LNCaP clone FGC (cell line): ENCODE measurements around the gene MRPS21.

ENCODE experiments used
- DNase-seq: peaks from one replicate; pipeline ENCODE4 v3.0.0-alpha.2; 2011; ENCODE audit warnings: low read depth
- H3K4me3 ChIP-seq: 2 replicates; pipeline ENCODE4 v1.5.1; 2011; ENCODE audit warnings: mild to moderate bottlenecking, low read depth, low read length, control low read depth
- TF ChIP-seq, protein P1 (sequence below): IDR thresholded peaks from 2 replicates; pipeline ENCODE4 v1.5.1; 2012; ENCODE audit warnings: mild to moderate bottlenecking; ENCODE audit not compliant: control insufficient read depth, insufficient read depth; ENCODE audit errors: extremely low read depth

The MRPS21 gene

DNA sequence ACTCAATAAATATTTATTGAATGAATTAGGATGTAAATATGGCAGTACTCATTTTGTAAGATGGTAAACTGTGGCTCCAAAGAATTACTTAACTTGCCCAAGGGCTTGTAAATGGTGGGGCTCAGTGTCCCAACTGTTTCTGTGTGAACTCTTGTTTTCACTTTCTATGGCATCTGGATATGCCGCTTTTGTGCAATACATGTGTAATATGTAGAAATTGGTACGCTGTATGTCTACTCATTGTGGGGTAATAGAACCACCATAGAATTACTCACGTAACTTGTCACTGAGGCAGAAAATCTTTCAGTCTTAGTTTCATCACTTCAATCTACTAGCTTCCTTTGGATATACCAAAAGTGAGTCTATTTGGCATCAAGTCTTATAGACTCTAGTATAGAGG lies 28.6 kb downstream of the MRPS21 start:
- DNase-seq = no peak

GRCh38 chr1:150332651-150333290 lies 39.1 kb downstream of the MRPS21 start:
- TF ChIP-seq, protein P1, sequence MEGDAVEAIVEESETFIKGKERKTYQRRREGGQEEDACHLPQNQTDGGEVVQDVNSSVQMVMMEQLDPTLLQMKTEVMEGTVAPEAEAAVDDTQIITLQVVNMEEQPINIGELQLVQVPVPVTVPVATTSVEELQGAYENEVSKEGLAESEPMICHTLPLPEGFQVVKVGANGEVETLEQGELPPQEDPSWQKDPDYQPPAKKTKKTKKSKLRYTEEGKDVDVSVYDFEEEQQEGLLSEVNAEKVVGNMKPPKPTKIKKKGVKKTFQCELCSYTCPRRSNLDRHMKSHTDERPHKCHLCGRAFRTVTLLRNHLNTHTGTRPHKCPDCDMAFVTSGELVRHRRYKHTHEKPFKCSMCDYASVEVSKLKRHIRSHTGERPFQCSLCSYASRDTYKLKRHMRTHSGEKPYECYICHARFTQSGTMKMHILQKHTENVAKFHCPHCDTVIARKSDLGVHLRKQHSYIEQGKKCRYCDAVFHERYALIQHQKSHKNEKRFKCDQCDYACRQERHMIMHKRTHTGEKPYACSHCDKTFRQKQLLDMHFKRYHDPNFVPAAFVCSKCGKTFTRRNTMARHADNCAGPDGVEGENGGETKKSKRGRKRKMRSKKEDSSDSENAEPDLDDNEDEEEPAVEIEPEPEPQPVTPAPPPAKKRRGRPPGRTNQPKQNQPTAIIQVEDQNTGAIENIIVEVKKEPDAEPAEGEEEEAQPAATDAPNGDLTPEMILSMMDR = no peak
- no peak for DNase-seq
- H3K4me3 ChIP-seq = no peak overlapping the region

More for the DNA sequence above, 28.6 kb downstream of the MRPS21 start:
- TF ChIP-seq, protein P1 = no peak
- H3K4me3 ChIP-seq = peak overlapping the region; percentile 79

- no peak for DNase-seq
- H3K4me3 ChIP-seq = no peak overlapping the region
Observed at GRCh38 chr1:150346316-150346715, 52.7 kb downstream of the MRPS21 start.

GRCh38 chr1:150352866-150353265 lies 59.2 kb downstream of the MRPS21 start:
- TF ChIP-seq, protein P1 = no peak
- no peak for DNase-seq
- H3K4me3 ChIP-seq = no peak overlapping the region

More at GRCh38 chr1:150346316-150346715, 52.7 kb downstream of the MRPS21 start:
- TF ChIP-seq, protein P1 = no peak
